Central memory CD8-positive, alpha-beta T cell (primary cell): Measurements from ENCODE around the gene BRI3BP.

Experiments used
- ATAC-seq: fragments of 150-1000 bp; cut with Tn5 transposase; replicated peaks from 2 replicates; pipeline ENCODE4 v1.10.0; 2022; ENCODE audit warnings: mild to moderate bottlenecking, moderate FRiP score, moderate number of reproducible peaks; ENCODE audit not compliant: poor library complexity, severe bottlenecking; ENCODE audit errors: extremely low read depth
- DNase-seq, 2 donors: peaks; one replicate each; pipeline ENCODE4 v3.0.0; 2021; ENCODE audit warnings: low spot score in 2 of 2
- H3K27ac Mint-ChIP-seq: one replicate; pipeline ENCODE4 v1.8.0; 2022; ENCODE audit warnings: low read depth, mild to moderate bottlenecking, moderate library complexity, mixed read lengths
- H3K27me3 Mint-ChIP-seq: one replicate; pipeline ENCODE4 v1.8.0; 2022; ENCODE audit warnings: mixed read lengths
- H3K36me3 Mint-ChIP-seq: one replicate; pipeline ENCODE4 v1.8.0; 2022; ENCODE audit warnings: mild to moderate bottlenecking, moderate library complexity, mixed read lengths; ENCODE audit not compliant: insufficient read depth
- H3K4me1 Mint-ChIP-seq: one replicate; pipeline ENCODE4 v1.8.0; 2022; ENCODE audit warnings: mixed read lengths
- H3K4me3 Mint-ChIP-seq: one replicate; pipeline ENCODE4 v1.8.0; 2022; ENCODE audit warnings: mild to moderate bottlenecking, moderate library complexity, mixed read lengths
- H3K9me3 Mint-ChIP-seq: one replicate; pipeline ENCODE4 v1.8.0; 2022; ENCODE audit warnings: mixed read lengths

The BRI3BP gene

GRCh38 chr12:124963211-124963610 lies 30.2 kb upstream of the BRI3BP start:
- H3K27me3 Mint-ChIP-seq = no peaks in the 10 kb centered on the region
- H3K36me3 Mint-ChIP-seq = peaks cover 64% of the 10 kb centered on the region
- H3K27ac Mint-ChIP-seq = no peak overlapping the region
- DNase-seq (no peak), ATAC-seq (no peak)
- no peaks in the 10 kb centered on the region for H3K9me3 Mint-ChIP-seq
- no peak overlapping the region for H3K4me3 Mint-ChIP-seq
- no peaks in the 10 kb centered on the region for H3K4me1 Mint-ChIP-seq

- Mint-ChIP-seq H3K4me1 (no peaks in the 10 kb centered on the region), H3K9me3 (no peaks in the 10 kb centered on the region), H3K4me3 (no peak overlapping the region), H3K36me3 (peaks cover 67% of the 10 kb centered on the region), H3K27ac (no peak overlapping the region), H3K27me3 (no peaks in the 10 kb centered on the region)
- no peak for ATAC-seq
- no peak for DNase-seq
These were observed 29.2 kb upstream of the BRI3BP start for GRCh38 chr12:124964251-124964650.

GRCh38 chr12:124964836-124965462 lies 28.5 kb upstream of the BRI3BP start:
- Mint-ChIP-seq H3K36me3 (peaks cover 64% of the 10 kb centered on the region), H3K9me3 (no peaks in the 10 kb centered on the region), H3K4me1 (no peaks in the 10 kb centered on the region), H3K27me3 (no peaks in the 10 kb centered on the region), H3K27ac (no peak overlapping the region), H3K4me3 (no peak overlapping the region)
- DNase-seq (no peak), ATAC-seq (no peak)

- no peak overlapping the region for H3K4me3 Mint-ChIP-seq
- no peak overlapping the region for H3K27ac Mint-ChIP-seq
- no peak for DNase-seq
- H3K9me3 Mint-ChIP-seq = no peaks in the 10 kb centered on the region
- H3K36me3 Mint-ChIP-seq = peaks cover 57% of the 10 kb centered on the region
- H3K4me1 Mint-ChIP-seq = no peaks in the 10 kb centered on the region
- H3K27me3 Mint-ChIP-seq = no peaks in the 10 kb centered on the region
- ATAC-seq = no peak
These were observed 26.3 kb upstream of the BRI3BP start for GRCh38 chr12:124967016-124967739.

GRCh38 chr12:124968656-124969055 lies 24.8 kb upstream of the BRI3BP start:
- no peak for ATAC-seq
- Mint-ChIP-seq H3K27ac (no peak overlapping the region), H3K4me3 (no peak overlapping the region), H3K9me3 (no peaks in the 10 kb centered on the region), H3K4me1 (no peaks in the 10 kb centered on the region), H3K36me3 (peaks cover 49% of the 10 kb centered on the region), H3K27me3 (no peaks in the 10 kb centered on the region)
- DNase-seq = no peak

- Mint-ChIP-seq H3K27ac (no peak overlapping the region), H3K4me1 (no peaks in the 10 kb centered on the region), H3K36me3 (peaks cover 42% of the 10 kb centered on the region), H3K27me3 (no peaks in the 10 kb centered on the region), H3K4me3 (no peak overlapping the region), H3K9me3 (no peaks in the 10 kb centered on the region)
- ATAC-seq (no peak), DNase-seq (no peak)
These were observed 22.6 kb upstream of the BRI3BP start for GRCh38 chr12:124970647-124971402.

GRCh38 chr12:124971603-124972002 lies 21.8 kb upstream of the BRI3BP start:
- Mint-ChIP-seq H3K4me1 (no peaks in the 10 kb centered on the region), H3K9me3 (no peaks in the 10 kb centered on the region), H3K4me3 (no peak overlapping the region), H3K27ac (no peak overlapping the region), H3K27me3 (no peaks in the 10 kb centered on the region), H3K36me3 (peaks cover 44% of the 10 kb centered on the region)
- no peak for DNase-seq
- ATAC-seq = no peak

- no peaks in the 10 kb centered on the region for H3K9me3 Mint-ChIP-seq
- peaks cover 48% of the 10 kb centered on the region for H3K36me3 Mint-ChIP-seq
- H3K4me1 Mint-ChIP-seq = no peaks in the 10 kb centered on the region
- DNase-seq (no peak), ATAC-seq (no peak)
- no peaks in the 10 kb centered on the region for H3K27me3 Mint-ChIP-seq
- H3K4me3 Mint-ChIP-seq = no peak overlapping the region
- no peak overlapping the region for H3K27ac Mint-ChIP-seq
These were observed 21.2 kb upstream of the BRI3BP start for GRCh38 chr12:124972211-124972610.

GRCh38 chr12:124975276-124975675 lies 18.2 kb upstream of the BRI3BP start:
- ATAC-seq (no peak), DNase-seq (no peak)
- H3K27me3 Mint-ChIP-seq = no peaks in the 10 kb centered on the region
- H3K9me3 Mint-ChIP-seq = no peaks in the 10 kb centered on the region
- H3K4me3 Mint-ChIP-seq = no peak overlapping the region
- peaks cover 33% of the 10 kb centered on the region for H3K36me3 Mint-ChIP-seq
- no peaks in the 10 kb centered on the region for H3K4me1 Mint-ChIP-seq
- H3K27ac Mint-ChIP-seq = no peak overlapping the region

GRCh38 chr12:124976999-124977398 lies 16.4 kb upstream of the BRI3BP start:
- H3K4me1 Mint-ChIP-seq = no peaks in the 10 kb centered on the region
- DNase-seq (no peak), ATAC-seq (no peak)
- H3K4me3 Mint-ChIP-seq = no peak overlapping the region
- H3K9me3 Mint-ChIP-seq = no peaks in the 10 kb centered on the region
- H3K36me3 Mint-ChIP-seq = peaks cover 40% of the 10 kb centered on the region
- H3K27me3 Mint-ChIP-seq = no peaks in the 10 kb centered on the region
- no peak overlapping the region for H3K27ac Mint-ChIP-seq

- no peaks in the 10 kb centered on the region for H3K4me1 Mint-ChIP-seq
- no peaks in the 10 kb centered on the region for H3K9me3 Mint-ChIP-seq
- H3K36me3 Mint-ChIP-seq = peaks cover 47% of the 10 kb centered on the region
- no peaks in the 10 kb centered on the region for H3K27me3 Mint-ChIP-seq
- H3K27ac Mint-ChIP-seq = peak overlapping the region; percentile 70
- no peak overlapping the region for H3K4me3 Mint-ChIP-seq
- DNase-seq (no peak), ATAC-seq (no peak)
These were observed 13.9 kb upstream of the BRI3BP start for GRCh38 chr12:124979568-124979967.

- no peaks in the 10 kb centered on the region for H3K27me3 Mint-ChIP-seq
- no peak for ATAC-seq
These were observed 13.2 kb upstream of the BRI3BP start for GRCh38 chr12:124980098-124980892.

More at GRCh38 chr12:124980098-124980892, 13.2 kb upstream of the BRI3BP start:
- no peak for DNase-seq
- no peak overlapping the region for H3K4me3 Mint-ChIP-seq
- peaks cover 47% of the 10 kb centered on the region for H3K36me3 Mint-ChIP-seq
- H3K9me3 Mint-ChIP-seq = no peaks in the 10 kb centered on the region
- no peaks in the 10 kb centered on the region for H3K4me1 Mint-ChIP-seq
- H3K27ac Mint-ChIP-seq = no peak overlapping the region
